ENCODE results near the gene GABRA5. TPM values are rescaled to one million over a fixed set of nuclear protein-coding genes. Genes with fewer than 3 reads are reported as not detected.

Gene GABRA5
- total and polyA plus RNA-seq, 2 of the 8 experiments (the other 6 are each of a cell fraction or from before 2014, with no cell fraction given): 15.0 to 29.6 TPM

DNA sequence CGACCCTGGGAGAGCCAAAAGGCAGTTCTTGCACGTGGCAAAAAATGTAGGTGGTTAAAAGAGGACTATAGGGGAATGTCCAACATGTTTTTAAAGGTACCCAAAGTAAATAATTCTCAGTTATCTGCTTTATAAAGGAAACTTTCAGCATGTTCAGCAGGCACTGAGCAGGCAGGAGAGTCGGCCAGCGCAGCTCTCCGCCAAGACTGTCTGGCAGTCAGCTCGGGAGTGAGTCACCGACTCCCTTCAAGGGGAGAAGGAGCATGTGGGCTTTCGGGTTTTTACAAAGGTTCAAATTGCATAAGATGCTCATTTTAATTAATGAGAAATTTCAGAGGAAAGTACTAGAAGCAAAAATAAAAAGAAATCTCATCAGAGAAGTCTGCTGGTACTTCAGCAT lies 7.0 kb downstream of the GABRA5 start (continued):
- no peak for TF ChIP-seq CHD2 (IDR thresholded peaks at IDR 0.05; ENCODE audit: low read length)
- TF ChIP-seq CREB1 (IDR thresholded peaks at IDR 0.05): no peak

Data from H1 (cell line).